ENCODE data around the gene CHRNB1. TPM values are rescaled to one million over a fixed set of nuclear protein-coding genes. Genes with fewer than 3 reads are reported as not detected.

Gene CHRNB1
- total and polyA plus RNA-seq, 2 of the 8 experiments (the other 6 are each of a cell fraction or from before 2014, with no cell fraction given) = 14.1 to 28.2 TPM

GRCh38 chr17:7437369-7437863 lies 7.4 kb upstream of the CHRNB1 start:
- Histone ChIP-seq H2AFZ (ENCODE audit: low read length) (no peak overlapping the region), H3K36me3 (ENCODE audit: control insufficient read depth in 2 of 4, insufficient read depth in 4 of 4, low read length in 3 of 4) (no peaks in the 10 kb centered on the region), H3K56ac (replicated peaks; ENCODE audit: insufficient read length, low read depth, low read length) (no peak overlapping the region), H4K5ac (ENCODE audit: insufficient read length, low read depth, low read length) (no peak overlapping the region), H3K4me3 (ENCODE audit: extremely low read depth in 1 of 4, insufficient read depth in 2 of 4, low read depth in 3 of 4, low read length in 4 of 4) (peak overlapping the region; percentile 50 to 83 (median 67)), H3K79me1 (ENCODE audit: low read depth, low read length) (no peaks in the 10 kb centered on the region), H3K23me2 (ENCODE audit: low read depth, low read length) (peaks cover 31% of the 10 kb centered on the region), H3K14ac (ENCODE audit: insufficient read length) (no peak overlapping the region), H3K27me3 (replicated peaks in 1 of 4; ENCODE audit: control insufficient read depth in 3 of 4, extremely low read depth in 1 of 4, insufficient read depth in 3 of 4, low read length in 3 of 4) (peaks cover 2 to 19% (median 12%) of the 10 kb centered on the region in 4 experiments; a peak in 6 of 7 replicates), H3K4me1 (replicated peaks in 1 of 4; ENCODE audit: control insufficient read depth in 3 of 4, insufficient read depth in 4 of 4, low read length in 3 of 4) (peaks cover 0 to 29% (median 15%) of the 10 kb centered on the region in 4 experiments; a peak in 6 of 7 replicates), H2BK20ac (ENCODE audit: low read length) (no peak overlapping the region; the same call in 1 of the 2 replicates), H2BK12ac (ENCODE audit: low read depth, low read length) (peak overlapping the region; percentile 99), H3K9ac (replicated peaks in 1 of 4; ENCODE audit: extremely low read depth in 1 of 4, low read depth in 3 of 4, low read length in 3 of 4) (peak overlapping the region in 1 of 4 experiments; percentile 3; a peak in 2 of 7 replicates), H3K23ac (ENCODE audit: insufficient read length) (no peak overlapping the region), H2BK120ac (replicated peaks; ENCODE audit: low read depth, low read length) (no peak overlapping the region), H2BK15ac (ENCODE audit: low read length) (no peak overlapping the region), H4K8ac (ENCODE audit: extremely low read depth, insufficient read depth, low read length) (peak overlapping the region; percentile 18; the same call in 1 of the 2 replicates), H2AK5ac (ENCODE audit: low read depth, low read length) (peak overlapping the region; percentile 48; the same call in 1 of the 2 replicates), H2BK5ac (ENCODE audit: low read depth, low read length) (peak overlapping the region; percentile 80; the same call in 1 of the 2 replicates), H3K79me2 (ENCODE audit: control insufficient read depth in 1 of 2, insufficient read depth in 2 of 2, low read length in 2 of 2) (no peaks in the 10 kb centered on the region), H3K4me2 (ENCODE audit: insufficient read depth in 1 of 2, low read depth in 2 of 2, low read length in 2 of 2) (peak overlapping the region; percentile 91), H4K91ac (replicated peaks; ENCODE audit: insufficient read length, low read length) (peak overlapping the region; percentile 29), H3K9me3 (ENCODE audit: insufficient read depth in 2 of 2, low read depth in 1 of 2, low read length in 1 of 2) (no peaks in the 10 kb centered on the region), H4K20me1 (replicated peaks in 1 of 2; ENCODE audit: control insufficient read depth in 1 of 2, insufficient read depth in 2 of 2, low read length in 2 of 2) (no peaks in the 10 kb centered on the region), H3K27ac (ENCODE audit: low read depth, low read length) (no peak overlapping the region), H3K4ac (replicated peaks; ENCODE audit: insufficient read length, low read depth, low read length) (peak overlapping the region; percentile 44), H3K18ac (ENCODE audit: extremely low read depth, low read length) (peak overlapping the region; percentile 97; the same call in 1 of the 2 replicates)
- DNase-seq (ENCODE audit: low read depth in 1 of 2, low spot score in 2 of 2) = no peak
- WGBS, 2 experiments (ENCODE audit: extremely low coverage in 1 of 2, insufficient coverage in 1 of 2, insufficient read length in 1 of 2, insufficient replicate concordance in 2 of 2, low coverage in 1 of 2, low lambda C conversion rate in 2 of 2, missing lambda C conversion rate in 1 of 2) = 4% methylated on average over 25 of the region's 31 CpGs; no CpG with 5 or more reads in 1 of the 2 experiments
- POLR2A ChIA-PET (ENCODE audit: partially characterized antibody) = interaction anchor here (0.9 to 15.5 kb wide), 25 partner anchors 8 to 250 kb away, joined by 3 to 339 read pairs (median 4); partner anchors contain the start of genes ACAP1, CHRNB1, CLDN7 and KCTD11
- CTCF ChIA-PET (ENCODE audit: partially characterized antibody) = interaction anchor here (0.6 to 5.1 kb wide), 31 partner anchors 9 to 312 kb away, joined by 3 to 56 read pairs (median 5); partner anchors contain the start of genes KCTD11, SPEM2, TMEM256 and TMEM95
- no peak for FAIRE-seq
- no peak for TF ChIP-seq SUZ12 (IDR thresholded peaks at IDR 0.05; ENCODE audit: low read length)
- TF ChIP-seq CREB1 (IDR thresholded peaks at IDR 0.05) = no peak
- no peak for TF ChIP-seq YY1 (IDR thresholded peaks at IDR 0.05; ENCODE audit: low read depth, low read length)
- no peak for TF ChIP-seq CBX8 (IDR thresholded peaks at IDR 0.05; ENCODE audit: borderline replicate concordance, low read depth, low read length)
- TF ChIP-seq EZH2 (IDR thresholded peaks at IDR 0.05; ENCODE audit: low read depth, low read length, severe bottlenecking) = no peak
- no peak for TF ChIP-seq POLR2A (IDR thresholded peaks at IDR 0.05; ENCODE audit: control extremely low read depth in 1 of 2, low read depth in 2 of 2, low read length in 2 of 2)
- no peak for TF ChIP-seq HDAC2 (IDR thresholded peaks at IDR 0.05; ENCODE audit: borderline replicate concordance in 1 of 2, low read depth in 2 of 2, low read length in 2 of 2)
- TF ChIP-seq NANOG (IDR thresholded peaks at IDR 0.05; ENCODE audit: insufficient read depth, low read depth, low read length, poor library complexity, severe bottlenecking) = no peak
- no peak for TF ChIP-seq SIRT6 (IDR thresholded peaks at IDR 0.05; ENCODE audit: low read length)
